ENCODE data around the gene EXOC6. TPM values are rescaled to one million over a fixed set of nuclear protein-coding genes. Genes with fewer than 3 reads are reported as not detected.

The EXOC6 gene
- total RNA-seq, 1 donor from 2014 or later = 17.2 TPM

- H3K27ac ChIP-seq (replicated peaks) = no peak overlapping the region
- H3K4me1 ChIP-seq = peaks cover 60% of the 10 kb centered on the region
Observed at GRCh38 chr10:92829786-92830377, 18.4 kb upstream of the EXOC6 start.

DNA sequence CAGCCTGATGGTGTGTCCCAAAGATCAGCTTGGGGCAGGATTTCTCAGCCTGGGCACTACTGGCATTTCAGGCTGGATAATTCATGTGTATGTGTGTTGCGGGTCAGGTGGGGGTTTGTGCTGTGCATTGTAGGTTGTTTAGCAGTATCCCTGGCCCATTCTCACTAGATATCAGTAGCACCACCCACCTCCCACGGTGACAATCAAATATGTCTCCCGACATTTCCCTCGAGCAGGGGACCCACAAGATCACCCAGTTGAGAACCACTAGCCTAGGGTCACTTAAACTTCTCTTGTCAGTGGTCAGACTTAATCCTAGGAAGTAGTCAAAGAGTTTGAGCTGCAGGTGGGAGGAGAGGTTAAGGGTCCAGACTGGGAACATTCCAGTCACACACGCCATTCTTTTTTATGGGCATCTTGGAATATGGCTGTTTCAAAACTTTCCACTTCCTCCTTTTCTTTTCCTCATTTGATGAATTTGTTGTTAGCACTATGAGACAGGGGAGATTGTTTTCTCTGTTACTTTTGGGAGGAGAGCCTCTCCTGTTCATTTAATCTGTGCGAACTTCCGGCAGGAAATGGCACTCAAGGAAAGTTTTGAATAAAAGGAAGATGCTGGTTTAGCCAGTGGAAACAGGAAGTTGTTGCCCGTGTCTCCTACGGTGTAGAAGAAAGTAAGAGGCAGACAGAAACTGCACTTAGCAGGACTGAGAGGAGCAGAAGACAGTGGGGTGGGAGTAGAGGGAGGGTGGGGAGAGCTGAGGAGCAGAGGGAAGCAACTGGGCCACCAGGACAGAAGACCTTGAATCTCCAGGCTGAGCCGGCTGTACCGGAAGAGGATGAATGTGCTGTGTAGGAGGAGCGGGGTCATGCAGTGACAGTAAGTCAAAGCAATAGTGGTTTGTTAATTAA lies 17.6 kb upstream of the EXOC6 start:
- intact Hi-C loops (cut with micrococcal nuclease) = no loop called here
- H3K4me3 ChIP-seq = peak overlapping the region; percentile 21

More at GRCh38 chr10:92829786-92830377, 18.4 kb upstream of the EXOC6 start:
- DNase-seq = no peak
- Histone ChIP-seq H3K4me3 (no peak overlapping the region), H3K9me3 (replicated peaks) (no peaks in the 10 kb centered on the region), H3K36me3 (no peaks in the 10 kb centered on the region), H3K27me3 (ENCODE audit: low read depth) (no peaks in the 10 kb centered on the region)
- intact Hi-C loops (cut with micrococcal nuclease) = no loop called here
- TF ChIP-seq CTCF (IDR thresholded peaks at IDR 0.05; ENCODE audit: borderline replicate concordance) = no peak

GRCh38 chr10:92832121-92832520 lies 16.2 kb upstream of the EXOC6 start:
- no peak overlapping the region for H3K27ac ChIP-seq (replicated peaks)
- no peak overlapping the region for H3K4me3 ChIP-seq
- H3K27me3 ChIP-seq (ENCODE audit: low read depth) = no peaks in the 10 kb centered on the region
- no peak for TF ChIP-seq CTCF (IDR thresholded peaks at IDR 0.05; ENCODE audit: borderline replicate concordance)
- H3K4me1 ChIP-seq = peaks cover 47% of the 10 kb centered on the region
- intact Hi-C loops (cut with micrococcal nuclease) = no loop called here
- no peak for DNase-seq
- no peaks in the 10 kb centered on the region for H3K36me3 ChIP-seq
- no peaks in the 10 kb centered on the region for H3K9me3 ChIP-seq (replicated peaks)

More for the DNA sequence above, 17.6 kb upstream of the EXOC6 start:
- Histone ChIP-seq H3K27ac (replicated peaks) (peak overlapping the region; percentile 60), H3K36me3 (no peaks in the 10 kb centered on the region), H3K9me3 (replicated peaks) (no peaks in the 10 kb centered on the region), H3K27me3 (ENCODE audit: low read depth) (no peaks in the 10 kb centered on the region), H3K4me1 (peaks cover 58% of the 10 kb centered on the region)
- DNase-seq = no peak
- no peak for TF ChIP-seq CTCF (IDR thresholded peaks at IDR 0.05; ENCODE audit: borderline replicate concordance)

- intact Hi-C loops (cut with micrococcal nuclease) = no loop called here
- peaks cover 47% of the 10 kb centered on the region for H3K4me1 ChIP-seq
Observed at GRCh38 chr10:92832998-92833650, 15.2 kb upstream of the EXOC6 start.

More at GRCh38 chr10:92832998-92833650, 15.2 kb upstream of the EXOC6 start:
- TF ChIP-seq CTCF (IDR thresholded peaks at IDR 0.05; ENCODE audit: borderline replicate concordance) = no peak
- Histone ChIP-seq H3K4me3 (no peak overlapping the region), H3K36me3 (no peaks in the 10 kb centered on the region), H3K9me3 (replicated peaks) (no peaks in the 10 kb centered on the region), H3K27ac (replicated peaks) (no peak overlapping the region), H3K27me3 (ENCODE audit: low read depth) (no peaks in the 10 kb centered on the region)
- DNase-seq = no peak

All from left ventricle myocardium inferior (tissue), 1 donor.